ENCODE data around the gene EIF3D. TPM values are rescaled to one million over a fixed set of nuclear protein-coding genes. Genes with fewer than 3 reads are reported as not detected.
A peak's percentile ranks its signal among the peaks of the same experiment; 100 is the strongest.

Gene EIF3D
- total RNA-seq, 6 donors from 2014 or later = 125 to 202 (median 142) TPM

DNA sequence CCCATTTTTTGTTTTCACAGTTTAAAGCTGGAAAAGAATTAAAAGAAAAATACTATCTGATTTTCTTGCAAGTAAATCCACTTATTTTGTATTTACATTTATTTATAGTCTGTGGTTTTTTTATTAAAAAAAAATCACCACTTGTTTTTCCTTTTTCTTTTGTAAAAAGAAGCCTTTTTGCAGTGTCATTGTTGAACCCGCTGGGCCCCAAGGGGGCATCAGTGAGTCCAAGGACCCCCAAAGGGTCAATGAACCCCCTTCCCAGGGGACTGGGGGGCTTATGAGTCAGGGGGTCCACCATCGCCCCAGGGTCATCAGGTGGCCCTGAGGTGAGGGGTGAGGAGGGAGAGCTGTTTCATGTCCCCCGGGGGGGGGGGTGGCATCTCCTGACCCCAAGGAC is 34.0 kb upstream of the EIF3D start:
- Histone ChIP-seq H3K27ac (no peak overlapping the region), H3K9me3 (no peaks in the 10 kb centered on the region), H3K36me3 (no peaks in the 10 kb centered on the region), H3K27me3 (peaks cover 0 to 6% (median 0%) of the 10 kb centered on the region in 4 donors), H3K4me3 (no peak overlapping the region), H3K4me1 (no peaks in the 10 kb centered on the region)
- no peak for ATAC-seq (ENCODE audit: low FRiP score in 2 of 2)
- WGBS, 2 donors = 46 to 51% methylated on average over 3 of the region's 3 CpGs
- no peak for TF ChIP-seq EP300 (IDR thresholded peaks at IDR 0.05)
- TF ChIP-seq POLR2AphosphoS5 (IDR thresholded peaks at IDR 0.05) = no peak
- TF ChIP-seq, protein P1, sequence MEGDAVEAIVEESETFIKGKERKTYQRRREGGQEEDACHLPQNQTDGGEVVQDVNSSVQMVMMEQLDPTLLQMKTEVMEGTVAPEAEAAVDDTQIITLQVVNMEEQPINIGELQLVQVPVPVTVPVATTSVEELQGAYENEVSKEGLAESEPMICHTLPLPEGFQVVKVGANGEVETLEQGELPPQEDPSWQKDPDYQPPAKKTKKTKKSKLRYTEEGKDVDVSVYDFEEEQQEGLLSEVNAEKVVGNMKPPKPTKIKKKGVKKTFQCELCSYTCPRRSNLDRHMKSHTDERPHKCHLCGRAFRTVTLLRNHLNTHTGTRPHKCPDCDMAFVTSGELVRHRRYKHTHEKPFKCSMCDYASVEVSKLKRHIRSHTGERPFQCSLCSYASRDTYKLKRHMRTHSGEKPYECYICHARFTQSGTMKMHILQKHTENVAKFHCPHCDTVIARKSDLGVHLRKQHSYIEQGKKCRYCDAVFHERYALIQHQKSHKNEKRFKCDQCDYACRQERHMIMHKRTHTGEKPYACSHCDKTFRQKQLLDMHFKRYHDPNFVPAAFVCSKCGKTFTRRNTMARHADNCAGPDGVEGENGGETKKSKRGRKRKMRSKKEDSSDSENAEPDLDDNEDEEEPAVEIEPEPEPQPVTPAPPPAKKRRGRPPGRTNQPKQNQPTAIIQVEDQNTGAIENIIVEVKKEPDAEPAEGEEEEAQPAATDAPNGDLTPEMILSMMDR (IDR thresholded peaks at IDR 0.05) = no peak
- no peak for TF ChIP-seq POLR2A (IDR thresholded peaks at IDR 0.05)
- no peak for DNase-seq

DNA sequence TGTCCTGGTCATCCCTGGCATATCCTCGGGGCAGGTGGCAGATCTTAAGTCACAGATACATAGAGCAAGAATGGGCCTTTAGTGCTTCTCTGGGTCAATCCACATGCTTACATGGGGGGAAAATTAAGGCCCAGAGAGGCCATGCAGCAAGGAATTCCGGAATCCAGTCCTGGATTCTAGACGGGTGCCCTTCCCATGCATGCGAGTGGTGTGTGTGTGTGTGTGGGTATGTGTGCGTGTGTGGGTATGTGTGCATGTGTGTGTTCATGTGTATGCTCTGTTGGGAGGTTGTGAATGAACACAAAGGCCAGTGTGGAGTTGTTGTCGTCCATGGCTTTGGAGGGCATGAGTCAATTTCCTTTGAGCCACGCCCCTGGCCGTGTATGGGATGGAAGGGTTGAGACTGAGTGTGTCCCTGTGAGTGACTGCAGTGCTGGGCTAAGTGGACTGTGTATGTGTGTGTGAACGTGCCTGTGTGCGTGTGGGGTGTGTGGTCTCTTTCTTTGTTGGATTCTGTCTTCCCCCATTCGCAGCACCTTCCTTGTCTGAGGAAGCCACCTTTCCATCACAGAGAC is 33.4 kb upstream of the EIF3D start:
- Histone ChIP-seq H3K27me3 (peaks cover 0 to 6% (median 0%) of the 10 kb centered on the region in 4 donors), H3K4me3 (no peak overlapping the region), H3K9me3 (no peaks in the 10 kb centered on the region), H3K27ac (no peak overlapping the region), H3K36me3 (no peaks in the 10 kb centered on the region), H3K4me1 (no peaks in the 10 kb centered on the region)
- DNase-seq (no peak), ATAC-seq (ENCODE audit: low FRiP score in 2 of 2) (peak in 1 of 2 donors; percentile 35)
- WGBS, 2 donors = 60 to 67% methylated on average over 10 to 11 of the region's 11 CpGs
- no peak for TF ChIP-seq EP300 (IDR thresholded peaks at IDR 0.05)
- no peak for TF ChIP-seq POLR2AphosphoS5 (IDR thresholded peaks at IDR 0.05)
- TF ChIP-seq, protein P1 (IDR thresholded peaks at IDR 0.05) = no peak
- TF ChIP-seq POLR2A (IDR thresholded peaks at IDR 0.05) = no peak

DNA sequence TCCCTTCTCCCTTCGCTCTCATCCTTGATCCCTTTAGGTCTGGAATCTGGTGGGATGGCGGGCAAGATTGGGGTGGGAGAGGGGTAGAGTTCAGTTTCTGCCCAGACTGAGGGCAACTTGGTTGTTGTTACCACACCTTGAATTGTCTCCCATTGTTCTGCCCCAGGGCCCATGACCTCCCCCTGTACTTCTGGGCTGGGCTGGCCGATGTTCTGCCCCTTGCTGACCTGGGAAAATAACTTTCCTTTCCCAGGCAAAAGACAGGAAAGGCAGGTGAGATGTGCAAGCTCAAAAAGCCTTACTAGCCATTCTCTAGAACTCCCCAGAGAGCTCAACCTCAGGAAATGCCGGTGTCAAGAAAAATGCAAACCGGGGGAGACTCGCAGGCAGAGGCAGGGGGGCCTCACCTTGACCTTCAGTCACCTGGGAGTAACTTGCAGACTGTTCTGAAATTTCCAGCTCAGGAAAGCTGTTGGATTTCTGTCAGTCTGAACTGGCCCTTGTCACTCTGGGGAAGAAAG is 32.4 kb upstream of the EIF3D start:
- Histone ChIP-seq H3K4me3 (no peak overlapping the region), H3K36me3 (no peaks in the 10 kb centered on the region), H3K27me3 (peaks cover 0 to 6% (median 0%) of the 10 kb centered on the region in 4 donors), H3K9me3 (no peaks in the 10 kb centered on the region), H3K27ac (no peak overlapping the region), H3K4me1 (no peaks in the 10 kb centered on the region)
- 41 to 76% methylated on average over 3 to 6 of the region's 6 CpGs for WGBS, 2 donors
- no peak for ATAC-seq (ENCODE audit: low FRiP score in 2 of 2)
- DNase-seq = no peak
- TF ChIP-seq EP300 (IDR thresholded peaks at IDR 0.05) (no peak), POLR2AphosphoS5 (IDR thresholded peaks at IDR 0.05) (no peak), POLR2A (IDR thresholded peaks at IDR 0.05) (no peak)
- TF ChIP-seq, protein P1 (IDR thresholded peaks at IDR 0.05) = no peak

DNA sequence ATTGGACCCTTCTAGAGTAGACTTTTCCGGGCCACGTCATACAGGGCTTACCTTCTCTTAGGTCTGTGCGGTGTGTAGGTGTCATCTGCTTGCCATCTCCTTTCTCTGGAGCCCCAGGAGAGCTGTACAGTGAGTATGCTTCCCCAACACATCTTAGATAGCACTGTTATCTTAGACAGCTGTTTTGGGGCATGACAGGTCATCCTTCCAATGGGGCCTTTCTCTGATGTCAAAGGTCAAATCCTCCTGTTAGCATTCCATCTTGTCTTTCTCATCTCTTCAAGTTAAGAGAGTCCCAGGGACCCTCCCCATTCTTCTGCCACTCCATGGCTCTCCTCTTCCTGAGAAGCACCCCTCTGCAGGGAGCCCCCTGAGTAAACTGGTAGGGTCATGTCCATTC is 31.0 kb upstream of the EIF3D start:
- no peak for DNase-seq
- Histone ChIP-seq H3K4me1 (no peaks in the 10 kb centered on the region), H3K4me3 (no peak overlapping the region), H3K36me3 (no peaks in the 10 kb centered on the region), H3K27ac (no peak overlapping the region), H3K27me3 (peaks cover 0 to 6% (median 0%) of the 10 kb centered on the region in 4 donors), H3K9me3 (no peaks in the 10 kb centered on the region)
- no peak for ATAC-seq (ENCODE audit: low FRiP score in 2 of 2)
- WGBS, 2 donors = 90 to 97% methylated on average over 3 of the region's 3 CpGs
- no peak for TF ChIP-seq POLR2A (IDR thresholded peaks at IDR 0.05)
- no peak for TF ChIP-seq POLR2AphosphoS5 (IDR thresholded peaks at IDR 0.05)
- TF ChIP-seq EP300 (IDR thresholded peaks at IDR 0.05) = no peak
- TF ChIP-seq, protein P1 (IDR thresholded peaks at IDR 0.05) = no peak

DNA sequence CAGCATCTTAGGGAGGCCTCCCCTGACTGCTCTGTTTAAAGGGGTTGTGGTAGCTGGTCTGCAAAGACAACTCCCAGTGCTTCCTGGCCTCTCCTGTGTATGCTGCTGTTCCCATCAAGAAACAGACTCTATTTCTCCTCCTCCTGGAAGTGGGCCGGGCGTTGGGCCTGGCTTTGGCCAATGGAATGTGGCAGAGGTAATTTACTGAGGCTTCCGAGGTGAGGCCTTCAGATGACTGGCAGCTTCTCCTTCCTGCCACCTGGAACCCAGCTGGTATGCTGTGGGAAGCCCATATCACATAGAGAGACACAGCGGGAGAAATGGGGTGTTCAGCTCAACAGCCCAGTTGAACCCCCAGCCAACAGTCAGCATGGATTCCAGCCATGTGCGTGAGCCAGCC is 25.1 kb upstream of the EIF3D start:
- Histone ChIP-seq H3K4me3 (no peak overlapping the region), H3K4me1 (no peaks in the 10 kb centered on the region), H3K9me3 (no peaks in the 10 kb centered on the region), H3K27ac (no peak overlapping the region), H3K36me3 (no peaks in the 10 kb centered on the region), H3K27me3 (no peaks in the 10 kb centered on the region)
- DNase-seq (no peak), ATAC-seq (ENCODE audit: low FRiP score in 2 of 2) (no peak)
- WGBS, 2 donors = 43 to 100% methylated on average over 2 to 5 of the region's 5 CpGs
- TF ChIP-seq POLR2A (IDR thresholded peaks at IDR 0.05) = no peak
- TF ChIP-seq, protein P1 (IDR thresholded peaks at IDR 0.05) = no peak
- no peak for TF ChIP-seq EP300 (IDR thresholded peaks at IDR 0.05)
- no peak for TF ChIP-seq POLR2AphosphoS5 (IDR thresholded peaks at IDR 0.05)

Measured in upper lobe of left lung (tissue), 6 donors.